BJ (cell line): ENCODE results near the gene OR2T29. TPM values are rescaled to one million over a fixed set of nuclear protein-coding genes. Genes with fewer than 3 reads are reported as not detected.
"Not testable (repeated sequence)": the region's sequence is repeated elsewhere in the genome, so short reads cannot be mapped to it uniquely, and the experiment has no call there.

Source experiments
- CTCF ChIA-PET: fragments of 350-600 bp; formaldehyde crosslinking; extraction: SDS; loops from one replicate; lab custom pipeline; 2021; ENCODE audit warnings: antibody characterized with exemption, inconsistent platforms; lab: Yijun Ruan, JAX
- POLR2A ChIA-PET: fragments of 300-600 bp; sonication (Branson Sonifier 250); formaldehyde crosslinking; extraction: SDS; loops from one replicate; lab custom pipeline; 2021; ENCODE audit warnings: antibody characterized with exemption; lab: Charles Lee
- DNase-seq: peaks from one replicate; pipeline ENCODE4 v3.0.0-alpha.2; 2011; ENCODE audit warnings: low read depth
- H3K27me3 ChIP-seq: 2 replicates; pipeline ENCODE4 v1.6.0; 2011; ENCODE audit warnings: low read length; ENCODE audit not compliant: control insufficient read depth, insufficient read depth
- H3K36me3 ChIP-seq: 2 replicates; pipeline ENCODE4 v1.5.1; 2011; ENCODE audit warnings: low read length; ENCODE audit not compliant: control insufficient read depth, insufficient read depth
- H3K4me3 ChIP-seq: 2 replicates; pipeline ENCODE4 v1.5.1; 2011; ENCODE audit warnings: low read depth, mild to moderate bottlenecking, control low read depth, low read length
- CTCF ChIP-seq: IDR thresholded peaks from 2 replicates; pipeline ENCODE4 v1.5.1; 2011; ENCODE audit warnings: low read depth, mild to moderate bottlenecking, control low read depth, inconsistent platforms, low read length, moderate library complexity; ENCODE audit not compliant: insufficient read depth
- polyA plus RNA-seq: library from polyadenylated mRNA; depleted of rRNA; stranded (reverse); fragments of >200 nt; gene quantifications from 2 replicates; pipeline ENCODE4 v1.2.3, GENCODE V29; 2011; rRNA removed
- small RNA-seq: library from RNA; depleted of rRNA; stranded (forward); fragments of <200 nt; gene quantifications from one replicate; pipeline ENCODE3, GENCODE V24; 2012; ENCODE audit warnings: low replicate concordance, low read depth; ENCODE audit not compliant: insufficient read length

OR2T29 gene
- polyA plus RNA-seq, 1 experiment, result not detected

GRCh38 chr1:248521856-248522255 lies 40.7 kb downstream of the OR2T29 start:
- TF ChIP-seq CTCF, result no peak
- CTCF ChIA-PET, result no interaction called here
- DNase-seq, result no peak
- Histone ChIP-seq H3K36me3 (no peaks in the 10 kb centered on the region), H3K4me3 (no peak overlapping the region), H3K27me3 (no peaks in the 10 kb centered on the region)
- POLR2A ChIA-PET, result no interaction called here

GRCh38 chr1:248510217-248510616 lies 52.4 kb downstream of the OR2T29 start:
- DNase-seq, H3K4me3 ChIP-seq, H3K27me3 ChIP-seq, CTCF ChIA-PET, H3K36me3 ChIP-seq, POLR2A ChIA-PET: not testable (repeated sequence)

- POLR2A ChIA-PET, result not testable (repeated sequence)
Observed at GRCh38 chr1:248507773-248508172, 54.8 kb downstream of the OR2T29 start, which contains the start of gene OR2G6. OR2G6 (plus strand) TSS chr1:248508073; CDS start chr1:248521647, 13,574 bp downstream.

More at GRCh38 chr1:248507773-248508172, 54.8 kb downstream of the OR2T29 start, which contains the start of gene OR2G6:
- H3K4me3 ChIP-seq, CTCF ChIA-PET, DNase-seq, H3K36me3 ChIP-seq, H3K27me3 ChIP-seq: not testable (repeated sequence)

Small RNA genes lying within 50 kb of the gene (small RNA-seq; reads per million reads assigned to genes)
- gene RF00019, result not detected

Other genes with a start within 250 kb of the OR2T29 start
- not detected in 2 replicates for gene OR2M7, start 238.2 kb downstream of the OR2T29 start, polyA plus RNA-seq
- gene OR14C36, start 214.0 kb downstream of the OR2T29 start, polyA plus RNA-seq, result not detected in 2 replicates
- not detected in 2 replicates for gene OR2T4, start 201.1 kb downstream of the OR2T29 start, polyA plus RNA-seq
- gene OR2T6, start 187.0 kb downstream of the OR2T29 start, polyA plus RNA-seq, result not detected in 2 replicates
- gene OR2T1, start 159.7 kb downstream of the OR2T29 start, polyA plus RNA-seq, result not detected in 2 replicates
- not detected in 2 replicates for gene OR2T2, start 117.1 kb downstream of the OR2T29 start, polyA plus RNA-seq
- not detected in 2 replicates for gene OR2T3, start 89.4 kb downstream of the OR2T29 start, polyA plus RNA-seq
- not detected in 2 replicates for gene OR2T5, start 74.2 kb downstream of the OR2T29 start, polyA plus RNA-seq
- not detected in 2 replicates for gene OR2G6, start 54.7 kb downstream of the OR2T29 start, polyA plus RNA-seq
- not detected in 2 replicates for gene OR2T34, start 12.0 kb upstream of the OR2T29 start, polyA plus RNA-seq
- gene OR2T10, start 34.9 kb upstream of the OR2T29 start, polyA plus RNA-seq, result not detected in 2 replicates
- gene OR2T11, start 72.3 kb upstream of the OR2T29 start, polyA plus RNA-seq, result not detected in 2 replicates
- not detected in 2 replicates for gene OR2T35, start 82.5 kb upstream of the OR2T29 start, polyA plus RNA-seq
- gene OR2T27, start 92.8 kb upstream of the OR2T29 start, polyA plus RNA-seq, result not detected in 2 replicates
- not detected in 2 replicates for gene OR14I1, start 140.0 kb upstream of the OR2T29 start, polyA plus RNA-seq
- gene LYPD8, start 193.0 kb upstream of the OR2T29 start, polyA plus RNA-seq, result not detected in 2 replicates